Urinary bladder (tissue), 4 donors: ENCODE measurements around the gene BTRC. TPM values are rescaled to one million over a fixed set of nuclear protein-coding genes. Genes with fewer than 3 reads are reported as not detected.
A peak's percentile ranks its signal among the peaks of the same experiment; 100 is the strongest.
"Not testable (repeated sequence)": the region's sequence is repeated elsewhere in the genome, so short reads cannot be mapped to it uniquely, and the experiment has no call there.

Experiments used
- DNase-seq: peaks from one replicate; pipeline ENCODE4 v3.0.0-alpha.2; 2015; ENCODE audit errors: extremely low spot score
- H3K27ac ChIP-seq: one replicate; pipeline ENCODE4 v1.5.1; 2013; ENCODE audit warnings: low read depth, mild to moderate bottlenecking, moderate library complexity
- H3K36me3 ChIP-seq: one replicate; pipeline ENCODE4 v1.6.1; 2013; ENCODE audit warnings: mild to moderate bottlenecking, moderate library complexity; ENCODE audit not compliant: insufficient read depth
- H3K4me1 ChIP-seq: one replicate; pipeline ENCODE4 v1.6.1; 2013; ENCODE audit warnings: mild to moderate bottlenecking, moderate library complexity; ENCODE audit not compliant: insufficient read depth
- H3K4me3 ChIP-seq: one replicate; pipeline ENCODE4 v1.5.1; 2013; ENCODE audit warnings: low read depth, low read length
- WGBS: extraction: QIAGEN DNeasy Blood & Tissue Kit; methylation state at CpG from one replicate; pipeline ENCODE4 v1.1.7; 2013; 5-methylcytosine and 5-hydroxymethylcytosine counted together
- polyA plus RNA-seq: library from polyadenylated mRNA; stranded (reverse); fragments of 200-250 nt; gene quantifications from one replicate; pipeline ENCODE4 v1.2.3, GENCODE V29; 2013
- total RNA-seq: library from RNA; depleted of rRNA; stranded (reverse); fragments of >200 nt; gene quantifications from one replicate; pipeline ENCODE4 v1.2.3, GENCODE V29; 2014
- donor health status: healthy with polysubstance abuse.
- donor health status: healthy.

The BTRC gene
- total and polyA plus RNA-seq, 2 donors = 8.5 to 17.0 TPM

DNA sequence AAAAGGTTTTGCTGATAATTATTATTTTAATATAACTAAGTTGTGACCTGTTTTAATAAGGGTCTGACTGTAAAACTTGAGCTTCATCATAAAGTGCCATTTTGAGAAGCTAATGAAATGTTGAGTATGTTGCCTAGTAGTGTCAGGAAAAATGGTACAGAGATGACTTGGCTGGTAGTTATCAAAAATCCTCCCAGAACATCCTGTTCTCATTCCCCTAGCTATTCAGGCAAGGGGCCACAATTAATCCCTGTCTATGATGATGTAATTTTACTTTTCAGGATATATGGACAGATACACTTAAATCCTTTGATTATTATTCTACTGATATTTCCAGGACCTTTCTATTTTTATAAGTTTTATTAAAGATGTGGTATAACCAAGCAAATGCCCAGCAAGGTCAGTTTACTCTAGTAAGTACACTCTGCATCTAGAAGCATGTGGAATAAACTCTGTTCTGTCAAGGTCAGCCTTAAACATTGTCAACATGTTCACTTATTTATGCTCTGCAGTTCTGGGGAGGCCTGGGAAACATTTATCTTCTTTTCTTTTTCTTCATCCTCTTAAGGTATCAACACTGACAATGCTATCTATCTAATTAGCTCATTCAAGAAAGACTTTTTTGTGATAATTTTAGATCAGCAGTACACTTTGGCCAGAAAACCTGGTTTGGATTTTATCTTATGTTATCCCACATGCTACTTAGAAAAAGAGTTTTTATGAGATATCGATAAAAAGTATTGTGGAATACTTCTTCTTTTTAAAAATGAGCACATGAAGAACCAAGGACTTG, 32.1 kb downstream of the BTRC start:
- DNase-seq = no peak
- Histone ChIP-seq H3K4me1 (no peaks in the 10 kb centered on the region), H3K4me3 (no peak overlapping the region), H3K36me3 (no peaks in the 10 kb centered on the region), H3K27ac (no peak overlapping the region)
- WGBS = 78% methylated on average over 1 of the region's 1 CpG

DNA sequence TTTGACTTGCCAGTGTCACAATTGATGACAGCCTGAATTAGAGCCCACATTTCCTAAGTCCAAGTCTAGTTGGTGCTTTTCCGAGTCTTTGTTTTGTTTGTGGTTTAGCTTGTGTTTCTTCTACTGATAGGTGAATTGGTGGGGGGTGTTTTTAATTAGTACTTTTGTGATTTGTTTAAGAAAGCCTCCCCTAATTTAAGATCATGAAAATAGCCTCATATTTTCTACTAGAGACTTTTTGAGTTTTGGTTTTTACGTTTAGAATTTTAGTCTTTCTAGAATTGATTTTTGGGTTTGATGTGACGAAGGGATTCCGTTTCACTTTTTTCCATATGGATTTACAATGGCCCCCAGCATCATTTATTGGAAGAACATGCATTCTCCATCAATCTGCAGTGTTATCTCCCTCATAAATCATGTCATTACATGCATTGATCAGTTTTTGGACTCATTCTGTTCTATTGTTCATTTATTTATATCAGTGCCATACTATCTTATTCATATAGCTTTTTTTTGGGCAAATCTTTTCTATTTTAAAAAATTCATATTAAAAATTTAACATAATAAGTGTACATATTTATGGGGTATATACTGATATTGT, 32.8 kb downstream of the BTRC start:
- Histone ChIP-seq H3K4me1 (no peaks in the 10 kb centered on the region), H3K4me3 (no peak overlapping the region), H3K27ac (no peak overlapping the region), H3K36me3 (no peaks in the 10 kb centered on the region)
- WGBS = 90% methylated on average over 4 of the region's 4 CpGs
- no peak for DNase-seq

GRCh38 chr10:101388676-101389276, 34.8 kb downstream of the BTRC start:
- no peak for DNase-seq
- Histone ChIP-seq H3K27ac (no peak overlapping the region), H3K36me3 (no peaks in the 10 kb centered on the region), H3K4me1 (no peaks in the 10 kb centered on the region), H3K4me3 (no peak overlapping the region)
- 70% methylated on average over 2 of the region's 2 CpGs for WGBS

DNA sequence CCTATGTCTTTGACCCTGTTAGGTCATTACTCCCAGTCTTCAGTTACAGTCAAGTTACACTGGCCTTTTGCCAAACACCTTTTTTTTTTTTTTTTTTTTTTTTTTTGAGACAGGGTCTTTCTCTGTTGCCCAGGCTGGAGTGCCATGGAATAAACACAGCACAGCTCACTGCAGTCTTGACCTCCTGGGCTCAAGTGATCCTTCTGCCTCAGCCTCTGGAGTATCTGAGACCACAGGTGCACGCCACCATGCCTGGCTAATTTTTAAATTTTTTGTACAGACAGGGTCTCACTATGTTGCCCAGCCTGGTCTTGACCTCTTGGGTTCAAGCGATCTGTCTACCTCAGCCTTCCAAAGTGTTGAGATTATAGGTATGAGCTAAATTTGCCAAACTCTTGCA, 35.6 kb downstream of the BTRC start:
- 72% methylated on average over 2 of the region's 2 CpGs for WGBS
- DNase-seq, H3K36me3 ChIP-seq, H3K27ac ChIP-seq, H3K4me3 ChIP-seq, H3K4me1 ChIP-seq: not testable (repeated sequence)

GRCh38 chr10:101389986-101390531, 36.1 kb downstream of the BTRC start:
- no peak overlapping the region for H3K27ac ChIP-seq
- H3K4me1 ChIP-seq = no peaks in the 10 kb centered on the region
- H3K36me3 ChIP-seq = no peaks in the 10 kb centered on the region
- no peak for DNase-seq
- WGBS = 91% methylated on average over 8 of the region's 10 CpGs
- no peak overlapping the region for H3K4me3 ChIP-seq

DNA sequence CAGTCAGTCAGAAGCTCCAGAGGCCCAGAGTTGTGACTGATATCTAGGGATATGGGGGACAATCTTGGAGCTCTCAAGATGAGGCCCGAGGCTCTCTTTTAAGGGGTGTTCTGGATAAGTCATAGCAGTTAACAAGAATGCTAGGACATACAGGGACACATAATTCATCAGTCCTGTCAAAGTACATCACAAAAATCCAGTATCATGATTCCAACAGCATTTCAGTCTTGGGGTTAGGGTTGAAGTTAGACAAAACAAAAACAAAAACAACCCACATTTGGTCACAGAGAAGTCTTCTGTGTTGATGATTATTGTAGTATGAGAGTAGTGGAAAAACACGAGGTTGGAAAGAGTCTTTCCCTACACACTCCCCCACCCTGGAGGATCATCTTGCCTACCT, 39.4 kb downstream of the BTRC start:
- no peak overlapping the region for H3K27ac ChIP-seq
- 79% methylated on average over 2 of the region's 2 CpGs for WGBS
- no peaks in the 10 kb centered on the region for H3K4me1 ChIP-seq
- no peak overlapping the region for H3K4me3 ChIP-seq
- no peak for DNase-seq
- no peaks in the 10 kb centered on the region for H3K36me3 ChIP-seq

DNA sequence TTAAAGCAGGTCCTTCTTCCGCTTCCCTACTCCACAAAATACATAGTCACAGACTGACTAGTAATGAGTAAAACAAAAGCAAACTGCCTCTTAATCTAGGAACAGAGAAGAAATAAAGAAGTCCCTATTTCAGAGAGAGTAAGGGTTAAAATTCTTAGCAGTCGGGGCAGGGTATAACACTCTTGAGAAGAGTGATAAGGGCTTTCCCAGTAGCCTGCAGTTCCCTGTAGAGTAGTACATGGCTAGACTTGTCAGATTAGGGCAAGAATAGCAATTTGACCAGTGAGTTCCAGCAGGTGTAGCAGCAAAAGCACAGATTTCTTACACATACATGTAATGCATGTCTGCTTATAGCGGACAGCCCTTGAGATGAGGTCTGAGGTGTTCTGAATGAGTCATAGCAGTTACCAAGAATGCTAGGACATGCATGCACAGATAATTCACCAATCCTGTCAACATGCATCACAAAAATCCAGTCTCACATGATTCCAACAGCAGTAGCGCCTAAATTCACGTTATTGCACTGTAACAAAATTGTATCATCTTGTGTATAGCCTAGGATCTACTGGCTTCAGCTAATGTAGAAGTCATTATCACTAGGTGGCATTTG, 40.7 kb downstream of the BTRC start:
- DNase-seq = no peak
- Histone ChIP-seq H3K4me3 (no peak overlapping the region), H3K36me3 (no peaks in the 10 kb centered on the region), H3K4me1 (no peaks in the 10 kb centered on the region), H3K27ac (no peak overlapping the region)
- 81% methylated on average over 5 of the region's 5 CpGs for WGBS

DNA sequence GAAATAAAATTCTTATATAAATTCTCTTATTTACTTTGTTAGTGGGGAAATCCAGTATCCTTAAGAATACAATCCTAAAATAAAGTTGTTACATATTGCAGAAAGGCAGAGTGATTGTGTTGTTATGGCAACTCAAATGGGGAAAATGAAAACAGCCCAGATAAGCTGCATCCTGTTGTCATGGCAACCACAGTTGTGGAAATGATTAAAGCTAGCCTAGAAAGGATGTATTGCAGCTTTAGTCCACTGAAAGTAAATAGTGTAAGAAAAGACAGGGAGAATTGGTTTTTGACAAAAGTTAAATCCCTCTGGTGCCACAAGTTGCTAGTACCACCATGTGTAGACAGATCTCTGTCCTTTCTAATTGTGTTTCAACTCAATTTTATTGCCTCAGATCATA, 43.2 kb downstream of the BTRC start:
- no peaks in the 10 kb centered on the region for H3K36me3 ChIP-seq
- H3K27ac ChIP-seq = no peak overlapping the region
- peak; percentile 63 for DNase-seq
- no peak overlapping the region for H3K4me3 ChIP-seq
- no peaks in the 10 kb centered on the region for H3K4me1 ChIP-seq

DNA sequence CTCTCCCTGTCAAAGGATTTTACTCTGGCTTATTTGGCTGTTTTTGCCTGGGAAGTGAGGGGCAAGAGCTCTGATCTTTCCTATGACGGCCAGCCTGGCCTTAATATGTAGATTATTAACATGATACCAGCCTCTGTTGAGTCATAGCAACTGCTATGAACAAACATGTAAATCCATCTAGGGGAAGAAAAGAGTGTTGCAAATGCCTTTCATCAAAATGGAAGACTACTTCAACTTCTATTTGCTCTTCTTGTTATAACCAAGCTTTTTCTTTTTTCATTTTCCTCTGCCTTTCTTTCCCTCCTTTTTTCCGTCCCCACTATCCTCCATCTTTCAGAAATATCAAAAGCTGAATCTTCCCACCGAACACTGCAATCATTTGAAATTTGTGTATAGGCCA, 46.6 kb downstream of the BTRC start:
- 81% methylated on average over 3 of the region's 3 CpGs for WGBS
- no peak overlapping the region for H3K27ac ChIP-seq

DNA sequence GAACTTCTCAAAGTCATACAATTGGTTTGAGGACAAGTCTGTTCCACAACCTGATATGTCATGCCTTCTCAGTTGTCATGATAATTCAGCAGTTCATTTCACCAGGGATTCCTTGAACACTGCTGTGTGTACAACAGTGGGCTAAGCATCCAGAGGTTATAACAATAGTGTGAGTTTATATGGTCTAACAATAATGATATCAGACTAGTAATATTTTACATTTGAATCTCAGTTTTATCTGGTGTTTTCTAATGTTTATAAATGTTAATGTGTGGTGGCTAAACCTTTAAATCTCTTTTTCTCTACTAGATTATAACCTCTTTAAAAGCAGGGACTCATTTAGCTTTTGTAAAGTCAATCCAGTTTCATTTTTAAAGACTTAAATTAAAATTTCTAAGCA, 48.7 kb downstream of the BTRC start:
- H3K27ac ChIP-seq = no peak overlapping the region
- no peak overlapping the region for H3K4me3 ChIP-seq

More for the DNA sequence above, 46.6 kb downstream of the BTRC start:
- no peak for DNase-seq
- no peaks in the 10 kb centered on the region for H3K36me3 ChIP-seq
- H3K4me3 ChIP-seq = no peak overlapping the region
- H3K4me1 ChIP-seq = no peaks in the 10 kb centered on the region

DNA sequence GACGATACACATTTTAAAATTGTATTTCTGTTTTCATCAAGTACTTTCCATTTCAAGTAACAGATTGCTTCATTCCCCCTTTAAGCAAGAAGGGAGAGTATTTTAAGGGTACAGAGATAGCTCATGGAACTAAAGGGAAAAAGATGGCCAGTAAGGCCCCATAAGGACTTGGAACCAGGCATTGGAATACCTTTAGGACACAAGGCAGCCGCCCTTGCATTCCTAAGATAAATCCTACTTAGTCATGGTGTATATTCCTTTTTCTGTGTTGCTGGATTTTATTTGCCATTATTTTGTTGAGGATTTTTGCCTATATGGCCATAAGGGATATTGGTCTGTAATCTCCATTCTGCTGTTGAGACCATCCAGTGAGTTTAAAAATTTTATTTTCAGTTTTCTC, 49.2 kb downstream of the BTRC start:
- WGBS = 76% methylated on average over 2 of the region's 2 CpGs
- DNase-seq = no peak

More for the DNA sequence above, 48.7 kb downstream of the BTRC start:
- no peak for DNase-seq
- Histone ChIP-seq H3K4me1 (no peaks in the 10 kb centered on the region), H3K36me3 (no peaks in the 10 kb centered on the region)

GRCh38 chr10:101405001-101405400, 51.0 kb downstream of the BTRC start:
- WGBS = 89% methylated on average over 2 of the region's 2 CpGs
- H3K4me1 ChIP-seq = no peaks in the 10 kb centered on the region
- H3K27ac ChIP-seq = no peak overlapping the region
- no peaks in the 10 kb centered on the region for H3K36me3 ChIP-seq
- DNase-seq = no peak
- H3K4me3 ChIP-seq = no peak overlapping the region

More for the DNA sequence above, 49.2 kb downstream of the BTRC start:
- H3K36me3 ChIP-seq = no peaks in the 10 kb centered on the region
- H3K4me1 ChIP-seq = no peaks in the 10 kb centered on the region
- H3K27ac ChIP-seq = no peak overlapping the region
- no peak overlapping the region for H3K4me3 ChIP-seq

DNA sequence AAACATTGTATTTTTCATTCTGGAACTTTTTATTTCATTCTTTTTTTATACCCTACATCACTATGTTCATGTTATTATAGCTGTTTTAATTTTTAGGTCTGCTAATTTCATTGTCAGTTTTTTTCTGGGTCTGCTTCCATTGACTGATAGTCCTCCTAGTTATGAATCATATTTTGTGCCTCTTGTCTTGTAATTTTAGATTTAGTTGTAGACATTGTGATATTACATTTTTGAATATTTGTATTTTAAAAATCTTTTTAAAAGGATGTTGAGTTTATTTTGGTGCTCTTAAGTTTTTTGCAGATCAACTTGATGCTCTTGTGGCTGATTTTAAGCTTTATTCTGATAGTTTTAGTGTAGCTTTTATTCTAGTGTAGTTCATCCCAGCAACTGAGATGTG, 57.6 kb downstream of the BTRC start:
- no peaks in the 10 kb centered on the region for H3K4me1 ChIP-seq
- H3K27ac ChIP-seq = no peak overlapping the region
- DNase-seq = no peak
- no peaks in the 10 kb centered on the region for H3K36me3 ChIP-seq
- no peak overlapping the region for H3K4me3 ChIP-seq

DNA sequence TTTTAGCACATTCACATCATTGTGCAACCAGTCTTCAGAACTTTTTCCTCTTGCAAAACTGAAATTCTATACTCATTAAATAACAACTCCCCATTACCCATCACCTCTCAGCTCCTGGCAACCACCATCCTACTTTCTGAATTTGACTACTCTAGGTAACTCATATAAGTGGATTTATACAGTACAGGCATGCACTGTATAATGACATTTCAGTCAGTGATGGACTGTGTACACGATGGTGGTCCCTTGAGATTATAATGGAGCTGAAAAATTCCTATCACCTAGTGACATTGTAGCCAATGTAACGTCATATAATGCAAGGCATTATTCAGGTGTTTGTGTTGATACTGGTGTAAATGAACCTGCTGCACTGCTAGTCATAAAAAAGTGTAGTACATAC, 60.1 kb downstream of the BTRC start:
- WGBS = 83% methylated on average over 2 of the region's 2 CpGs
- Histone ChIP-seq H3K27ac (no peak overlapping the region), H3K4me1 (no peaks in the 10 kb centered on the region), H3K36me3 (no peaks in the 10 kb centered on the region), H3K4me3 (no peak overlapping the region)
- DNase-seq = no peak
